H9 (cell line): ENCODE measurements around the gene CFAP45. TPM values are rescaled to one million over a fixed set of nuclear protein-coding genes. Genes with fewer than 3 reads are reported as not detected.

Source experiments
- DNase-seq: peaks from one replicate; pipeline ENCODE4 v3.0.0-alpha.2; 2017
- H2AFZ ChIP-seq: one replicate; pipeline ENCODE4 v1.6.1; 2013; ENCODE audit warnings: mild to moderate bottlenecking, low read length, control low read depth, moderate library complexity
- H2AK5ac ChIP-seq: 2 replicates; pipeline ENCODE4 v1.6.1; 2013; ENCODE audit warnings: low read length, control low read depth, mixed read lengths; ENCODE audit not compliant: insufficient read length
- H2BK120ac ChIP-seq: one replicate; pipeline ENCODE4 v1.6.1; 2013; ENCODE audit warnings: low read depth, mild to moderate bottlenecking, low read length, control low read depth, inconsistent platforms; ENCODE audit not compliant: poor library complexity, severe bottlenecking
- H2BK12ac ChIP-seq: 2 replicates; pipeline ENCODE4 v1.6.1; 2013; ENCODE audit warnings: low read length, control low read depth, mixed read lengths, low read depth; ENCODE audit not compliant: insufficient read length
- H2BK15ac ChIP-seq: 2 replicates; pipeline ENCODE4 v1.6.1; 2013; ENCODE audit warnings: low read depth, low read length, control low read depth
- H2BK20ac ChIP-seq: one replicate; pipeline ENCODE4 v1.6.1; 2013; ENCODE audit warnings: low read depth, mild to moderate bottlenecking, low read length, control low read depth, inconsistent platforms; ENCODE audit not compliant: poor library complexity, severe bottlenecking
- H2BK5ac ChIP-seq: 2 replicates; pipeline ENCODE4 v1.6.1; 2013; ENCODE audit warnings: low read length, control low read depth, mixed read lengths; ENCODE audit not compliant: insufficient read length
- H3K14ac ChIP-seq: 2 replicates; pipeline ENCODE4 v1.6.1; 2013; ENCODE audit warnings: low read length, control low read depth; ENCODE audit not compliant: insufficient read depth
- H3K18ac ChIP-seq: 2 replicates; pipeline ENCODE4 v1.6.1; 2013; ENCODE audit warnings: low read depth, mild to moderate bottlenecking, mixed read lengths, low read length, control low read depth; ENCODE audit not compliant: insufficient read length
- H3K23ac ChIP-seq: 2 replicates; pipeline ENCODE4 v1.6.1; 2013; ENCODE audit warnings: low read length, control low read depth, mixed read lengths, low read depth; ENCODE audit not compliant: insufficient read length
- H3K23me2 ChIP-seq: 2 replicates; pipeline ENCODE4 v1.6.1; 2013; ENCODE audit warnings: low read depth, mild to moderate bottlenecking, mixed read lengths, low read length, control low read depth; ENCODE audit not compliant: insufficient read length, poor library complexity, severe bottlenecking
- H3K27ac ChIP-seq: 2 replicates; pipeline ENCODE4 v1.5.1; 2013; ENCODE audit warnings: low read length, control low read depth, mixed read lengths, low read depth; ENCODE audit not compliant: insufficient read length
- H3K27me3 ChIP-seq: 2 replicates; pipeline ENCODE4 v1.6.1; 2013; ENCODE audit warnings: low read length, control low read depth, inconsistent platforms; ENCODE audit not compliant: insufficient read depth
- H3K4ac ChIP-seq: 2 replicates; pipeline ENCODE4 v1.6.1; 2013; ENCODE audit warnings: low read depth, mild to moderate bottlenecking, control low read depth, inconsistent platforms, low read length, moderate library complexity
- H3K4me1 ChIP-seq: 2 replicates; pipeline ENCODE4 v1.6.1; 2013; ENCODE audit warnings: low read length, control low read depth, inconsistent platforms; ENCODE audit not compliant: insufficient read depth
- H3K4me2 ChIP-seq: 2 replicates; pipeline ENCODE4 v1.6.1; 2013; ENCODE audit warnings: low read length, control low read depth, mixed read lengths; ENCODE audit not compliant: insufficient read length, insufficient read depth
- H3K56ac ChIP-seq: 2 replicates; pipeline ENCODE4 v1.6.1; 2013; ENCODE audit warnings: low read depth, mild to moderate bottlenecking, mixed read lengths, low read length, control low read depth; ENCODE audit not compliant: insufficient read length
- H3K79me1 ChIP-seq: 2 replicates; pipeline ENCODE4 v1.6.1; 2013; ENCODE audit warnings: low read depth, mild to moderate bottlenecking, moderate library complexity, low read length, control low read depth, inconsistent platforms; ENCODE audit not compliant: insufficient read depth, poor library complexity, severe bottlenecking
- H3K79me2 ChIP-seq: 2 replicates; pipeline ENCODE4 v1.6.1; 2013; ENCODE audit warnings: low read length, control low read depth, inconsistent platforms; ENCODE audit not compliant: insufficient read depth
- H3K9ac ChIP-seq: 2 replicates; pipeline ENCODE4 v1.6.1; 2013; ENCODE audit warnings: low read length, control low read depth, mixed read lengths; ENCODE audit not compliant: insufficient read length; ENCODE audit errors: extremely low read depth
- H3K9me3 ChIP-seq: one replicate; pipeline ENCODE4 v1.6.1; 2013; ENCODE audit warnings: low read depth, low read length, inconsistent platforms; ENCODE audit not compliant: control insufficient read depth
- H3T11ph ChIP-seq: one replicate; pipeline ENCODE4 v1.6.1; 2013; ENCODE audit warnings: mild to moderate bottlenecking, low read length, control low read depth, inconsistent platforms
- H4K20me1 ChIP-seq: one replicate; pipeline ENCODE4 v1.6.1; 2013; ENCODE audit not compliant: control insufficient read depth, insufficient read length, insufficient read depth
- H4K5ac ChIP-seq: 2 replicates; pipeline ENCODE4 v1.6.1; 2013; ENCODE audit warnings: low read depth, mild to moderate bottlenecking, mixed read lengths, low read length, control low read depth; ENCODE audit not compliant: insufficient read length
- H4K8ac ChIP-seq: replicated peaks from 2 replicates; pipeline ENCODE4 v1.6.1; 2013; ENCODE audit warnings: low read length, control low read depth, mixed read lengths, low read depth; ENCODE audit not compliant: insufficient read length
- H4K91ac ChIP-seq: 2 replicates; pipeline ENCODE4 v1.6.1; 2013; ENCODE audit warnings: low read depth, mild to moderate bottlenecking, moderate library complexity, mixed read lengths, low read length, control low read depth; ENCODE audit not compliant: insufficient read length
- H3K27ac Mint-ChIP-seq, 3 experiments: 2 replicates in 2 of 3; 3 replicates in 1 of 3; pipeline ENCODE4 v1.8.0; 2020 to 2021; ENCODE audit warnings: mixed read lengths in 3 of 3, mild to moderate bottlenecking in 1 of 3, moderate library complexity in 1 of 3
- H3K27me3 Mint-ChIP-seq: 2 replicates; pipeline ENCODE4 v1.8.0; 2021; ENCODE audit warnings: low read depth, mild to moderate bottlenecking, moderate library complexity, mixed read lengths
- H3K36me3 Mint-ChIP-seq, 3 experiments: 2 replicates in 2 of 3; 3 replicates in 1 of 3; pipeline ENCODE4 v1.8.0; 2020 to 2021; ENCODE audit warnings: low read depth in 3 of 3, mixed read lengths in 3 of 3; ENCODE audit not compliant: insufficient read depth in 1 of 3
- H3K4me1 Mint-ChIP-seq, 2 experiments: 2 replicates each; pipeline ENCODE4 v1.8.0; 2020; ENCODE audit warnings: mixed read lengths in 2 of 2
- H3K4me3 Mint-ChIP-seq, 2 experiments: 2 replicates in 1 of 2; 3 replicates in 1 of 2; pipeline ENCODE4 v1.8.0; 2020 to 2021; ENCODE audit warnings: mild to moderate bottlenecking in 2 of 2, mixed read lengths in 2 of 2, moderate library complexity in 1 of 2
- H3K9me3 Mint-ChIP-seq, 2 experiments: 2 replicates in 1 of 2; 3 replicates in 1 of 2; pipeline ENCODE4 v1.8.0; 2020; ENCODE audit warnings: mild to moderate bottlenecking in 2 of 2, mixed read lengths in 2 of 2, moderate library complexity in 1 of 2
- CTCF ChIP-seq: fragments of 200-600 bp; sonication (generic); conservative IDR thresholded peaks from 3 replicates; pipeline ENCODE4 v1.8.0; 2021; ENCODE audit warnings: antibody characterized with exemption, mild to moderate bottlenecking
- WGBS: extraction: QIAGEN DNeasy Blood & Tissue Kit; methylation state at CpG from one replicate; pipeline ENCODE4 v1.1.7; 2013; ENCODE audit warnings: missing lambda C conversion rate, low lambda C conversion rate, mixed read lengths; ENCODE audit not compliant: insufficient read length; ENCODE audit errors: extremely low coverage; 5-methylcytosine and 5-hydroxymethylcytosine counted together
- total RNA-seq: library from RNA; stranded (reverse); gene quantifications from 2 replicates; pipeline ENCODE4 v1.2.1, GENCODE V29; 2021

CFAP45 gene
- total RNA-seq, 1 experiment from 2014 or later: 0.85 TPM

GRCh38 chr1:159936273-159936904, 36.4 kb upstream of the CFAP45 start:
- Histone ChIP-seq H3K4ac (no peak overlapping the region), H2BK5ac (no peak overlapping the region), H3K23ac (no peak overlapping the region), H3K27me3 (no peaks in the 10 kb centered on the region), H2BK15ac (no peak overlapping the region), H4K8ac (no peak overlapping the region), H2BK12ac (no peak overlapping the region), H4K20me1 (no peaks in the 10 kb centered on the region), H3K79me1 (no peaks in the 10 kb centered on the region), H3K79me2 (no peaks in the 10 kb centered on the region), H4K5ac (no peak overlapping the region), H2AFZ (no peak overlapping the region), H3K27ac (no peak overlapping the region), H3T11ph (no peak overlapping the region), H2BK120ac (no peak overlapping the region), H3K14ac (peak overlapping the region; percentile 56; the same call in 1 of the 2 replicates), H3K9ac (no peak overlapping the region), H3K56ac (no peak overlapping the region), H3K4me1 (no peaks in the 10 kb centered on the region; the same call in 1 of the 2 replicates), H3K18ac (no peak overlapping the region), H2BK20ac (no peak overlapping the region), H3K9me3 (no peaks in the 10 kb centered on the region), H4K91ac (no peak overlapping the region), H3K4me2 (no peak overlapping the region), H2AK5ac (no peak overlapping the region), H3K23me2 (no peaks in the 10 kb centered on the region)
- Mint-ChIP-seq H3K36me3 (peaks cover 19 to 27% (median 22%) of the 10 kb centered on the region in 3 experiments), H3K4me3 (no peak overlapping the region), H3K4me1 (peaks cover 35 to 37% of the 10 kb centered on the region in 2 experiments), H3K27me3 (peaks cover 1% of the 10 kb centered on the region; the same call in 1 of the 2 replicates), H3K27ac (peak overlapping the region in 1 of 3 experiments; percentile 76; a peak in 1 of 7 replicates), H3K9me3 (no peaks in the 10 kb centered on the region)
- no CpG with 5 or more reads among the region's 16 CpGs for WGBS
- peak; percentile 97 for TF ChIP-seq CTCF
- DNase-seq: peak; percentile 84
